B cell (primary cell): ENCODE data around the gene PALLD.

Source experiments
- CTCF ChIP-seq: fragments of 200-600 bp; IDR thresholded peaks from one replicate; pipeline ENCODE4 v1.8.0; 2022; ENCODE audit warnings: antibody characterized with exemption, mild to moderate bottlenecking
- EZH2 ChIP-seq: IDR thresholded peaks from 2 replicates; pipeline ENCODE4 v1.6.1; 2012; ENCODE audit warnings: borderline replicate concordance, low read depth, mild to moderate bottlenecking, moderate library complexity, low read length; ENCODE audit not compliant: insufficient read depth, poor library complexity, severe bottlenecking

DNA sequence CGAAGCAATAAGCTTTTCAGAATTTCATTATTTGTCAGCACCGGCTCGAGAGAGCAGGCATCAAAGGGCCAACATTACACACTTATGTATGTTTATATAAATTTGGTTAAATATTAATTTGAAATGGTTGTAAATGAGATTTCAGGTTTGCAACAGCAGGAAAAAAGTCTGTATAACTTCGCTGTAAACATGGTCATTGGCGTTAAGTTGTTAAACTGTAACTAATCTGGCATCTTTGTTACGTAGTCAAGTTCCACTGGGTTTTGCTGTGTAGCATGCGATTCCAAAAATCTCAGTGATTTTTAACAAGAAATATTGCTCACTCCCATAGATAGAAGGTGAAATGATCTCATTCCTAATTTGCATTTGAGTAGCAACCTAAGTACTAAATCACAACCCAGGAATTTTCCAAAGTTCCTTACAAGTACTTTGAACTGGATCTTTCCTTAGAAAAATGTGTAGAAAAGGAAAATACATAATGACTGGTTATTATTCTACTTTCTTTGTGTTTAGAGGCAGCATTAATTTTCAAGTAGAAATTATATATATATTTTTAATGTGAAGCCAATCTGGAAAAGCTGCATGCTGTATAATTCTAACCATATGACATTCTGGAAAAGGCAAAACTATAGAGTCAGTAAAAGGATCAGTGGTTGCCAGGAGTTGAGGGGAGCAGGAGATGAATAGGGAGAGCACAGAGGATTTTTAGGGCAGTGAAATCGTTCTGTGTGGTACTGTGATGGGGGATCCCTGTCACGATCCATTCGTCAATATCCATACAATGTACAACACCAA is 291.1 kb downstream of the PALLD start:
- no peak for TF ChIP-seq CTCF
- TF ChIP-seq EZH2 = no peak
